Panc1 (cell line): ENCODE data around the gene CABP4.

Experiments
- CTCF ChIP-seq: fragments of 450-650 bp; IDR thresholded peaks from 2 replicates; pipeline ENCODE4 v1.5.1; 2017; ENCODE audit warnings: mild to moderate bottlenecking
- POLR2AphosphoS5 ChIP-seq: IDR thresholded peaks from 2 replicates; pipeline ENCODE4 v1.6.1; 2012; ENCODE audit warnings: mild to moderate bottlenecking, low read depth, low read length, moderate library complexity
- TF ChIP-seq, protein P1 (sequence below), 2 experiments: IDR thresholded peaks; 2 replicates each; pipeline ENCODE4 v1.6.1; 2011 to 2012; ENCODE audit warnings: low read depth in 2 of 2, control low read depth in 1 of 2, low read length in 1 of 2, mild to moderate bottlenecking in 1 of 2, moderate library complexity in 1 of 2; ENCODE audit not compliant: insufficient read depth in 1 of 2

DNA sequence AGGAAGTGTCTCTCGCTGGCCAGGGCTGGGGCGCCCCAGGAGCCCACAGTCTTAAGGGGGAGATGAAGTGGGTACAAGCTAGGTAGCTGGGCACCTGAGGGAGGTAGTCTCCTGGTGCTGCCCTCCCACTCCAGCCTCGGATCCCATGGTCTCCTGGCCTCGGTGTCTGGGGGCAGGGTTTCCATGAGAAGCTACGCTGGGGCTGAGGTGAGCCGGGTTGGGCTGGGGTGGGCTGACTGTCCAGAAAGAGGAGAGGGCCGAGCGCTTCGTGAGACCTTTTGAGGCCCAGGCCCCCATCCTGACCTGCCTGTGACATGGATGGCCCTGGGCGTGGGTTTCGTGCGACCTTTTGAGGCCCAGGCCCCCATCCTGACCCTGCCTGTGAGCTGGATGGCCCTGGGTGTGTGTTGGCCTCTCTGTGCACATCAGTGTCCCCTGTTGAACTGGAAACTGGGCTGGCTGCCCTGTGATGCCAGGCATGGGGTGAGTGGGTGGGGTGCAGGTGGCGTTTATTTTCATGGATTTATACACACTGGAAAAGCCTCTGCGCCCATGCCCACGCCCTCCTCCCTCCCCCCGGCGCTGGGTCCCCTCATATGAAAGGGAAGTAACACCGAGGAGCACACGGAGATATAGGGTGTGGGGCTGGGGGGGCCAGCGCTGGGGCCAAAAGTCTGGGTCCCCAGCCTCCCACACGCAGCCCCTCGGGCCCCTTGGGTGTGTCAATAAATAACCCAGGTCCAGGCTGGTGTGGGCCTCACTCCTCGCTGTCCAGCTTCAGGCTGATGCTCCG is 36.3 kb downstream of the CABP4 start:
- TF ChIP-seq CTCF, result no peak
- TF ChIP-seq POLR2AphosphoS5, result no peak
- TF ChIP-seq, protein P1, sequence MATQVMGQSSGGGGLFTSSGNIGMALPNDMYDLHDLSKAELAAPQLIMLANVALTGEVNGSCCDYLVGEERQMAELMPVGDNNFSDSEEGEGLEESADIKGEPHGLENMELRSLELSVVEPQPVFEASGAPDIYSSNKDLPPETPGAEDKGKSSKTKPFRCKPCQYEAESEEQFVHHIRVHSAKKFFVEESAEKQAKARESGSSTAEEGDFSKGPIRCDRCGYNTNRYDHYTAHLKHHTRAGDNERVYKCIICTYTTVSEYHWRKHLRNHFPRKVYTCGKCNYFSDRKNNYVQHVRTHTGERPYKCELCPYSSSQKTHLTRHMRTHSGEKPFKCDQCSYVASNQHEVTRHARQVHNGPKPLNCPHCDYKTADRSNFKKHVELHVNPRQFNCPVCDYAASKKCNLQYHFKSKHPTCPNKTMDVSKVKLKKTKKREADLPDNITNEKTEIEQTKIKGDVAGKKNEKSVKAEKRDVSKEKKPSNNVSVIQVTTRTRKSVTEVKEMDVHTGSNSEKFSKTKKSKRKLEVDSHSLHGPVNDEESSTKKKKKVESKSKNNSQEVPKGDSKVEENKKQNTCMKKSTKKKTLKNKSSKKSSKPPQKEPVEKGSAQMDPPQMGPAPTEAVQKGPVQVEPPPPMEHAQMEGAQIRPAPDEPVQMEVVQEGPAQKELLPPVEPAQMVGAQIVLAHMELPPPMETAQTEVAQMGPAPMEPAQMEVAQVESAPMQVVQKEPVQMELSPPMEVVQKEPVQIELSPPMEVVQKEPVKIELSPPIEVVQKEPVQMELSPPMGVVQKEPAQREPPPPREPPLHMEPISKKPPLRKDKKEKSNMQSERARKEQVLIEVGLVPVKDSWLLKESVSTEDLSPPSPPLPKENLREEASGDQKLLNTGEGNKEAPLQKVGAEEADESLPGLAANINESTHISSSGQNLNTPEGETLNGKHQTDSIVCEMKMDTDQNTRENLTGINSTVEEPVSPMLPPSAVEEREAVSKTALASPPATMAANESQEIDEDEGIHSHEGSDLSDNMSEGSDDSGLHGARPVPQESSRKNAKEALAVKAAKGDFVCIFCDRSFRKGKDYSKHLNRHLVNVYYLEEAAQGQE (IDR thresholded peaks at IDR 0.05; ENCODE audit: insufficient read depth in 1 of 2, low read depth in 2 of 2, low read length in 1 of 2), result no peak
